Ectodermal cell (in vitro differentiated cells): Measurements from ENCODE around the gene ABL1.

ENCODE experiments used
- H3K27ac ChIP-seq: 2 replicates; pipeline ENCODE4 v1.7.0; 2013; ENCODE audit warnings: mild to moderate bottlenecking, low read depth, low read length; ENCODE audit not compliant: insufficient read depth, poor library complexity, severe bottlenecking
- H3K27me3 ChIP-seq: 2 replicates; pipeline ENCODE4 v1.7.0; 2013; ENCODE audit warnings: mild to moderate bottlenecking, low read length; ENCODE audit not compliant: insufficient read depth, control insufficient read depth, poor library complexity, severe bottlenecking
- H3K36me3 ChIP-seq: one replicate; pipeline ENCODE4 v1.7.0; 2013; ENCODE audit warnings: low read length; ENCODE audit not compliant: control insufficient read depth, insufficient read depth
- H3K4me1 ChIP-seq: one replicate; pipeline ENCODE4 v1.7.0; 2013; ENCODE audit warnings: low read length; ENCODE audit not compliant: control insufficient read depth, insufficient read depth
- H3K4me3 ChIP-seq: 2 replicates; pipeline ENCODE4 v1.7.0; 2013; ENCODE audit warnings: low read depth, low read length, control low read depth; ENCODE audit not compliant: insufficient read depth
- H3K9me3 ChIP-seq: 2 replicates; pipeline ENCODE4 v1.7.0; 2013; ENCODE audit warnings: mild to moderate bottlenecking, low read length, moderate library complexity; ENCODE audit not compliant: control insufficient read depth
- whole genome bisulfite sequencing, 2 experiments: methylation state at CpG; one replicate each; pipeline ENCODE4 v1.1.7; 2013; ENCODE audit warnings: missing lambda C conversion rate in 2 of 2; 5-methylcytosine and 5-hydroxymethylcytosine counted together

The ABL1 gene

DNA sequence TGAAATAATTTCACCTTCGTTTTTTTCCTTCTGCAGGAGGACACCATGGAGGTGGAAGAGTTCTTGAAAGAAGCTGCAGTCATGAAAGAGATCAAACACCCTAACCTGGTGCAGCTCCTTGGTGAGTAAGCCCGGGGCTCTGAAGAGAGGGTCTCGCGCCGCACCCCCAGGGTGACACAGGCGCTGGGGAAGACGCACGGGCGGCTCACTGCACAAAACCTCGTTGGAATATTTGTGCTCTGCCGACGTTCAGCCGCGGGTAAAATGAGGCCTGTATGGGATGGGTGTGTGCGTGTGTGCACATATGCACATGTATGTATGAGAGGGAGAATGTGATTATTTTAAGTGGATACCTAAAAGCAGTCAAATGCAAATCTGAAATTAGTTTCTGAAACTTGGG lies 37.0 kb downstream of the ABL1 start:
- H3K27ac ChIP-seq = no peak overlapping the region
- no peak overlapping the region for H3K4me3 ChIP-seq
- peaks cover 12% of the 10 kb centered on the region for H3K4me1 ChIP-seq
- peaks cover 42% of the 10 kb centered on the region for H3K36me3 ChIP-seq
- no peaks in the 10 kb centered on the region for H3K9me3 ChIP-seq
- 95 to 96% methylated on average over 15 of the region's 15 CpGs for WGBS, 2 experiments
- H3K27me3 ChIP-seq = no peaks in the 10 kb centered on the region

GRCh38 chr9:130872508-130872907 lies 37.5 kb downstream of the ABL1 start:
- 96 to 98% methylated on average over 9 of the region's 9 CpGs for WGBS, 2 experiments
- peaks cover 12% of the 10 kb centered on the region for H3K4me1 ChIP-seq

GRCh38 chr9:130872912-130873503 lies 38.0 kb downstream of the ABL1 start:
- no peak overlapping the region for H3K4me3 ChIP-seq
- H3K4me1 ChIP-seq = peaks cover 12% of the 10 kb centered on the region
- H3K9me3 ChIP-seq = no peaks in the 10 kb centered on the region
- no peaks in the 10 kb centered on the region for H3K27me3 ChIP-seq
- 96 to 98% methylated on average over 15 of the region's 15 CpGs for WGBS, 2 experiments
- H3K27ac ChIP-seq = no peak overlapping the region
- peaks cover 41% of the 10 kb centered on the region for H3K36me3 ChIP-seq

More at GRCh38 chr9:130872508-130872907, 37.5 kb downstream of the ABL1 start:
- Histone ChIP-seq H3K36me3 (peaks cover 40% of the 10 kb centered on the region), H3K9me3 (no peaks in the 10 kb centered on the region), H3K27me3 (no peaks in the 10 kb centered on the region), H3K4me3 (no peak overlapping the region), H3K27ac (no peak overlapping the region)

- Histone ChIP-seq H3K4me1 (peaks cover 12% of the 10 kb centered on the region), H3K36me3 (peaks cover 50% of the 10 kb centered on the region), H3K27ac (no peak overlapping the region), H3K27me3 (no peaks in the 10 kb centered on the region), H3K4me3 (no peak overlapping the region), H3K9me3 (no peaks in the 10 kb centered on the region)
- whole genome bisulfite sequencing, 2 experiments = 95 to 99% methylated on average over 8 of the region's 8 CpGs
Measured at GRCh38 chr9:130873966-130874365, 38.9 kb downstream of the ABL1 start.

DNA sequence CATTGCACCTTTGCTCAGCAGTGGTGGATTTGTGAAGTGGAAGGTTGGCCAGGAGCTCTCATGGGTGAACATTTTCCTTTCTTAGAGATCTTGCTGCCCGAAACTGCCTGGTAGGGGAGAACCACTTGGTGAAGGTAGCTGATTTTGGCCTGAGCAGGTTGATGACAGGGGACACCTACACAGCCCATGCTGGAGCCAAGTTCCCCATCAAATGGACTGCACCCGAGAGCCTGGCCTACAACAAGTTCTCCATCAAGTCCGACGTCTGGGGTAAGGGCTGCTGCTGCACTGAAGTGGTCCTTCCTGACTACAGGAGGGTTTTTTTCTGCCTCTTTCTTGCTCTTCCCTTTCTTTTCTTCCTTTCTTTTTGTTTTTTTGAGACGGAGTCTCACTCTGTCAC lies 39.7 kb downstream of the ABL1 start:
- 94 to 97% methylated on average over 5 of the region's 5 CpGs for WGBS, 2 experiments
- peaks cover 12% of the 10 kb centered on the region for H3K4me1 ChIP-seq
- H3K36me3 ChIP-seq = peaks cover 54% of the 10 kb centered on the region
- no peaks in the 10 kb centered on the region for H3K9me3 ChIP-seq
- H3K27me3 ChIP-seq = no peaks in the 10 kb centered on the region
- H3K4me3 ChIP-seq = no peak overlapping the region
- H3K27ac ChIP-seq = no peak overlapping the region

DNA sequence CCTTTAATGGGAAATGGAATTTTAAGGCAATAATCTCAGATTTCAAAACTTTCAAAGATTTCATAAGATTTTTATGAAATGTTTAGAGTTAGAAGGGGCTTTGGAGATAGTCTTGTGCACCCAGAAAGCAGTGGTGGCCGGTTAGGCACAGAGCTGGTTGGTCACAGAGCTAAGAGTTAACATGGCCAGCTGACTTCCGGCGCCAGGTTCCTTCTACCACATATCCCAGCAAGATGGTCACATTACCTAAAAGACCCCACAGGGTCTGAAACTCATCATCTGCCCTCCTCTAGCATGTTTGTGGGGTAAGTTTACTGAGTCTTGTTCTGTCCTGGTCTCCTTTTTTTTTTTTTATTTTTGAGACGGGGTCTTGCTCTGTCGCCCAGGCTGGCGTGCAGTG lies 42.2 kb downstream of the ABL1 start:
- no peaks in the 10 kb centered on the region for H3K9me3 ChIP-seq
- H3K36me3 ChIP-seq = peaks cover 61% of the 10 kb centered on the region

DNA sequence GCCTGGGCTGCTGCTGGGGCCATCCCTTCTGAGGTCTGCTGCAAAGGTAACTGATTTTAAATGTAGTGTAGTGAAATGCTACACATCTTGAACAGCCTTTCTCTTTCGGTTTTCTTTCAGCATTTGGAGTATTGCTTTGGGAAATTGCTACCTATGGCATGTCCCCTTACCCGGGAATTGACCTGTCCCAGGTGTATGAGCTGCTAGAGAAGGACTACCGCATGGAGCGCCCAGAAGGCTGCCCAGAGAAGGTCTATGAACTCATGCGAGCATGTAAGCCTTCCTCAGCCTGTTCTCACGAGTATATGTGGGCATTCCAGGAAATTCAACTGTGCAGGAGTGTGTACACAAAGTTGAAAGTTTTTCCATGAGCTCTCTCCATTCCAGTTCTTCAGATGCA lies 43.2 kb downstream of the ABL1 start:
- Histone ChIP-seq H3K4me1 (no peaks in the 10 kb centered on the region), H3K27me3 (no peaks in the 10 kb centered on the region), H3K9me3 (no peaks in the 10 kb centered on the region), H3K36me3 (peaks cover 56% of the 10 kb centered on the region), H3K27ac (no peak overlapping the region), H3K4me3 (no peak overlapping the region)
- 93 to 96% methylated on average over 6 of the region's 6 CpGs for WGBS, 2 experiments

More for the DNA sequence above, 42.2 kb downstream of the ABL1 start:
- H3K27me3 ChIP-seq = no peaks in the 10 kb centered on the region
- no peak overlapping the region for H3K27ac ChIP-seq
- no peak overlapping the region for H3K4me3 ChIP-seq
- WGBS, 2 experiments = 95% methylated on average over 5 to 6 of the region's 6 CpGs
- no peaks in the 10 kb centered on the region for H3K4me1 ChIP-seq

DNA sequence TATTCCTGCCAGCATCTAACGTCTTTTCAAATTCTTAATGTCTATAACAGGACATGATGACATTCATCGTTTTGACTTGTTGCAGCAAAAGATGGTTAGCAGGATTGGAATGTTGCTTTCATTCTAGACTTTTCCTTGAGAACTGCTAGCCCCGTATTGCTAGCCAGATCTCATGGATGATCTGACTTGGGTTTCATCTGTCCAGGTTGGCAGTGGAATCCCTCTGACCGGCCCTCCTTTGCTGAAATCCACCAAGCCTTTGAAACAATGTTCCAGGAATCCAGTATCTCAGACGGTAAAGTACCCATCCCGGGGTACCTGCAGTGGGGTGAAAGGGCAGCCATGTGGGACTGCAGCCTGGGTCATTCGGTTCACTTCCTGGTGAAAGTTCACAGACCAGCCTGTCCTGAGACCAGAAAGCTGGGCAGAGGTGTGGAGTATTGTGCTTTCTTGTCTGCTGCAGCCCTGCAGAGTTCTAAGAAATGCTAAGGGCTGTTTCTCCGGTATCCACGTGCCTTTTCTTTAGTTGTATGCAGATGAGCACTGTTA lies 44.9 kb downstream of the ABL1 start:
- Histone ChIP-seq H3K36me3 (peaks cover 53% of the 10 kb centered on the region), H3K27me3 (no peaks in the 10 kb centered on the region), H3K4me1 (no peaks in the 10 kb centered on the region), H3K27ac (no peak overlapping the region), H3K9me3 (no peaks in the 10 kb centered on the region), H3K4me3 (no peak overlapping the region)
- WGBS, 2 experiments = 92 to 95% methylated on average over 9 of the region's 9 CpGs

DNA sequence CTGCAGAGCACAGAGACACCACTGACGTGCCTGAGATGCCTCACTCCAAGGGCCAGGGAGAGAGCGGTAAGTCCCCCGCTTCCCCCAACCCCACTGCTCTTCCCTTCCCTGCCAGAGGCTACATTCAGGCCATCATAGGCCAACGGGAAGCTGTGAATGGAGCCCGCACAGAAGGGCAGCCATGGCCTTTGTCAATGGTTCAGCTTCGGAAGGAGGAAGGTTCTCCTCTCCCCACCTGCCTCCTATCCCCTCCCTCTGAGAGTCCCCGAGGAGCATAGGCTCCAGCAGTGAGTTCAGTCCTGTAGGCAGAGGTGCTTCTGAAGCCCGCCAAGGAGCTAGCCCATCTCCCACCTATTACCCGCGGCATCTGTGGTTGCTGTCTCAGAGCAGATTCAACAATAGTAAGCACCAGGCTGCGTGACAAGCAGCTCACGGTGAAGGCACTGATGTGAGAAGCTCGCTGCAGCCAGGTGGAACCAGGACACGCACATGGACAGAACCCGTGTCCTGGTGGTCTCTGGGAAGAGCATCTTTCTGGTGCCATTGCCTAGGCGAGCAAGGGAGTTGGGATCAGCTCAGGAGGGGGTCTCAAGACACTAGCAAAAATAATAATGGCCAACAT lies 45.7 kb downstream of the ABL1 start:
- Histone ChIP-seq H3K9me3 (no peaks in the 10 kb centered on the region), H3K27me3 (no peaks in the 10 kb centered on the region), H3K36me3 (peaks cover 60% of the 10 kb centered on the region), H3K4me1 (no peaks in the 10 kb centered on the region), H3K4me3 (no peak overlapping the region), H3K27ac (no peak overlapping the region)
- WGBS, 2 experiments = 95 to 97% methylated on average over 16 of the region's 16 CpGs

- H3K9me3 ChIP-seq = no peaks in the 10 kb centered on the region
- WGBS, 2 experiments = 86 to 98% methylated on average over 5 of the region's 6 CpGs
- H3K27ac ChIP-seq = no peak overlapping the region
- H3K27me3 ChIP-seq = no peaks in the 10 kb centered on the region
- H3K36me3 ChIP-seq = peaks cover 63% of the 10 kb centered on the region
- H3K4me1 ChIP-seq = no peaks in the 10 kb centered on the region
- no peak overlapping the region for H3K4me3 ChIP-seq
Measured at GRCh38 chr9:130881516-130881915, 46.5 kb downstream of the ABL1 start.
